Cardiac muscle cell (in vitro differentiated cells and primary cell): ENCODE measurements around the gene LINC01488. TPM values are rescaled to one million over a fixed set of nuclear protein-coding genes. Genes with fewer than 3 reads are reported as not detected.

Experiments
- DNase-seq, 2 donors: peaks; one replicate each; pipeline versions ENCODE4 v3.0.0 to v3.0.0-alpha.2; 2010 to 2017; ENCODE audit warnings: low read depth in 1 of 2, low spot score in 1 of 2
- H3K27ac ChIP-seq: fragments of 200-600 bp; sonication (generic); 2 replicates; pipeline ENCODE4 v1.5.1; 2016
- H3K27me3 ChIP-seq: fragments of 200-600 bp; sonication (generic); 2 replicates; pipeline ENCODE4 v1.6.0; 2016; ENCODE audit warnings: control low read depth
- H3K36me3 ChIP-seq: fragments of 200-600 bp; sonication (generic); 2 replicates; pipeline ENCODE4 v1.5.1; 2016; ENCODE audit warnings: control low read depth
- H3K4me1 ChIP-seq: fragments of 200-600 bp; sonication (generic); 2 replicates; pipeline ENCODE4 v1.8.1; 2017; ENCODE audit warnings: low read depth, mild to moderate bottlenecking, mixed run types
- H3K4me3 ChIP-seq: fragments of 200-600 bp; sonication (generic); 2 replicates; pipeline ENCODE4 v1.5.1; 2016; ENCODE audit warnings: mild to moderate bottlenecking
- H3K9me3 ChIP-seq: fragments of 200-600 bp; sonication (generic); 2 replicates; pipeline ENCODE4 v1.5.1; 2017; ENCODE audit warnings: low read depth, mild to moderate bottlenecking, control low read depth
- polyA plus RNA-seq: library from polyadenylated mRNA; unstranded; fragments of >200 nt; fragmentation: Nextera tagmentation; extraction: Ambion mirVana; gene quantifications from 2 replicates; pipeline ENCODE4 v1.2.1, GENCODE V29; 2016
- total RNA-seq: library from RNA; depleted of rRNA; stranded (reverse); fragments of >200 nt; gene quantifications from 2 replicates; pipeline ENCODE4 v1.2.3, GENCODE V29; 2016
- TF ChIP-seq, protein P1 (sequence below): IDR thresholded peaks from 2 replicates; pipeline ENCODE4 v1.5.1; 2012; ENCODE audit warnings: low read depth, mild to moderate bottlenecking, low read length

The LINC01488 gene
- total RNA-seq (0.88 and 1.6 TPM in 2 replicates), polyA plus RNA-seq (1.1 and 1.5 TPM in 2 replicates)

DNA sequence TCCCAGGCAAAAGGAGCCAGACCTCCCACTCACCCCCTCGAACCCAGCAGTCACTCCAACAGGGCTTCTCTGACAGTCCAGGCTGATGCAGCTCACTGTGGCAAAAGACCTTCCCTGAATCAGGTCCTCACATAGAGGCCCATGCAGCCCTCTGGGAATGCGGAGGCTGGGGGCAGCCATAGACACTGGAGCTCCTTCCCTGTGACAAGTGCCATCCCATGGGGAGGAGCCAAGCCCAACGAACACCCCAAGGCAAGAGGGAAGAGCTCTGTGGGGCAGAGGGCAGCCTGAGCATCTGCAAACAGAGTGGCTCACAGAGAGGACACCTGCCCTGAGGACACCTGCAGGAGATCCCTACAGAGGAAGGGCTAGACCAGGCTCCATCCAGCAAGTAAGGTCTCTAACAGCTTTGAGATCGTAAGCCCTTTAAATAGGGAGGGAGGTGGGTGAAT, at the start of gene LINC01488:
Gene LINC01488 (plus strand): TSS at position 271 of the 452 bp plus-strand sequence.
- Histone ChIP-seq H3K9me3 (no peaks in the 10 kb centered on the region), H3K4me1 (peaks cover 29% of the 10 kb centered on the region), H3K27me3 (no peaks in the 10 kb centered on the region), H3K36me3 (no peaks in the 10 kb centered on the region), H3K4me3 (no peak within 1 kb of the TSS), H3K27ac (no peak within 1 kb of the TSS)
- no peak for DNase-seq
- TF ChIP-seq, protein P1, sequence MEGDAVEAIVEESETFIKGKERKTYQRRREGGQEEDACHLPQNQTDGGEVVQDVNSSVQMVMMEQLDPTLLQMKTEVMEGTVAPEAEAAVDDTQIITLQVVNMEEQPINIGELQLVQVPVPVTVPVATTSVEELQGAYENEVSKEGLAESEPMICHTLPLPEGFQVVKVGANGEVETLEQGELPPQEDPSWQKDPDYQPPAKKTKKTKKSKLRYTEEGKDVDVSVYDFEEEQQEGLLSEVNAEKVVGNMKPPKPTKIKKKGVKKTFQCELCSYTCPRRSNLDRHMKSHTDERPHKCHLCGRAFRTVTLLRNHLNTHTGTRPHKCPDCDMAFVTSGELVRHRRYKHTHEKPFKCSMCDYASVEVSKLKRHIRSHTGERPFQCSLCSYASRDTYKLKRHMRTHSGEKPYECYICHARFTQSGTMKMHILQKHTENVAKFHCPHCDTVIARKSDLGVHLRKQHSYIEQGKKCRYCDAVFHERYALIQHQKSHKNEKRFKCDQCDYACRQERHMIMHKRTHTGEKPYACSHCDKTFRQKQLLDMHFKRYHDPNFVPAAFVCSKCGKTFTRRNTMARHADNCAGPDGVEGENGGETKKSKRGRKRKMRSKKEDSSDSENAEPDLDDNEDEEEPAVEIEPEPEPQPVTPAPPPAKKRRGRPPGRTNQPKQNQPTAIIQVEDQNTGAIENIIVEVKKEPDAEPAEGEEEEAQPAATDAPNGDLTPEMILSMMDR: no peak

- DNase-seq: no peak
- Histone ChIP-seq H3K36me3 (no peaks in the 10 kb centered on the region), H3K4me1 (peaks cover 3% of the 10 kb centered on the region), H3K4me3 (no peak overlapping the region), H3K27ac (no peak overlapping the region), H3K27me3 (no peaks in the 10 kb centered on the region), H3K9me3 (no peaks in the 10 kb centered on the region)
- TF ChIP-seq, protein P1: no peak
Observed at GRCh38 chr11:69431893-69432738, 49.3 kb upstream of the LINC01488 start.

DNA sequence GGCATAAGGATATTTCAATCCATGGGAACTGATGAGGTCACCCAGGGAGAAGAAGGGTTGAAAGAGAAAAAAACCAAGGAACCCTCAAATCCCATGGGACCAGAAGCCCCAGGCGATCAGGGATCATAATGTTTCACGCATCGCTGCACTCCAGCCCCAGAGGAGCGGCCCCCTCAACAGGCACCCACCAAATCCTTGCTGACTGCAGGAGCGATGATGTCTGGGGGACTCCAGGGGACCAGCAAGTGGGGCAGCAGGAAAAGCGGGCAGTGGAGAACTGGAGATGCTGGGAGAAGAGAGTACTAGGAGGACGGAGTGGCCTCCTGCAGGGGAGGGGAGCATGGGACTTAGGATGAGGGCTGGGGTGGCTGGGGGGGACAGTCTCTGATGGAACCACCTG, 47.7 kb upstream of the LINC01488 start:
- H3K4me3 ChIP-seq: no peak overlapping the region
- TF ChIP-seq, protein P1: no peak
- H3K9me3 ChIP-seq: no peaks in the 10 kb centered on the region
- H3K36me3 ChIP-seq: no peaks in the 10 kb centered on the region
- H3K4me1 ChIP-seq: peaks cover 5% of the 10 kb centered on the region
- no peaks in the 10 kb centered on the region for H3K27me3 ChIP-seq
- no peak overlapping the region for H3K27ac ChIP-seq
- DNase-seq: no peak

GRCh38 chr11:69434471-69434931, 47.0 kb upstream of the LINC01488 start:
- DNase-seq: no peak
- no peaks in the 10 kb centered on the region for H3K9me3 ChIP-seq
- no peak overlapping the region for H3K4me3 ChIP-seq
- no peaks in the 10 kb centered on the region for H3K27me3 ChIP-seq
- no peaks in the 10 kb centered on the region for H3K36me3 ChIP-seq
- H3K27ac ChIP-seq: no peak overlapping the region
- peaks cover 5% of the 10 kb centered on the region for H3K4me1 ChIP-seq
- TF ChIP-seq, protein P1: no peak

DNA sequence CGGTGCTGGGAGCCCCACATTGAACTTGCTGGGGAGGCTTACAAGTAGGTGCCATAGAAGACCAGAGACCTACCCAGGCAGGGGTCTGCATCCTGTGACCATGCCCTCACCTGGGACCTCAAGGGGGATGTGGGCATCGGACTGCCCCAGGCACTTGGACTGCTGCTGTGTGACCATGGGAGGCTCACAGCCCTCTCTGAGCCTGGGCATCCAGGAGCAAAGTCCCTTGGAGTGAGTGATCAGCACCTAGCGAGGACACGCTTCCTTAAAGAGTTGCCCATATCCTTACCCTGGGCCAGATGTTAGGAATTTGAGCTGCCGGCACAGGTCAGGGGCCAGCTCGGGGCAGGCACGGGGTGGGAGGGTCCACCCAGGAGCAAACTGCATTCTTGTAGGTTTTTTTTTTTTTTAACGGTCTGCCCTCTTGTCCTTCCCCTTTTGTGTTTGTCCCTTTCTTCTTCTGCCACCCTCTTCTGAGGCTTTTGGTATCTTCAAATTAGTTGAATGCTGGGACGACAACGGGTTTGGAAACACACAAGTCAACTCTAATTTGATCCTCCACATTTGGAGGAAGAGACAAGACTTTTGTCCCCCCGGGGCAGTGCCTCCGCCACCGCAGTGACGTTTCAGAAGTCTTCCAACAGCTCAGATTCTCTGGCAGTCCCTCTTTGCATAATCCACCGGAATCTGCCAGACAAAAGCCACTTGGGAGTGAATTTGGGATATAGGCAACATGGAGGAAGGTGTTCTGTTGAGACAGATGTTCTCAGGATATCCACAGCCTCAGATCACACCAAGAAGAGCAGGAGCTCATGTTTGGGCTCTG, 46.1 kb upstream of the LINC01488 start:
- TF ChIP-seq, protein P1: no peak
- no peak overlapping the region for H3K27ac ChIP-seq
- H3K4me3 ChIP-seq: no peak overlapping the region
- no peaks in the 10 kb centered on the region for H3K36me3 ChIP-seq
- no peak for DNase-seq
- H3K9me3 ChIP-seq: no peaks in the 10 kb centered on the region
- H3K4me1 ChIP-seq: peaks cover 5% of the 10 kb centered on the region
- H3K27me3 ChIP-seq: no peaks in the 10 kb centered on the region
